Upper lobe of left lung (tissue), 6 donors: ENCODE results near the gene GPR52. TPM values are rescaled to one million over a fixed set of nuclear protein-coding genes. Genes with fewer than 3 reads are reported as not detected.

Experiments used
- ATAC-seq, 2 donors: fragments of 200-7000 bp; cut with Tn5 transposase; one replicate each; pipeline ENCODE4 v1.9.1; 2022; ENCODE audit warnings: mild to moderate bottlenecking in 2 of 2, moderate library complexity in 2 of 2; ENCODE audit not compliant: low FRiP score in 2 of 2
- DNase-seq, 2 donors: peaks; one replicate each; pipeline ENCODE4 v3.0.0-alpha.2; 2019 to 2020
- H3K27ac ChIP-seq, 4 donors: fragments of 200-600 bp; sonication (generic); one replicate each; pipeline ENCODE4 v1.5.1; 2016 to 2019
- H3K27me3 ChIP-seq, 4 donors: fragments of 200-600 bp; sonication (generic); one replicate each; pipeline ENCODE4 v1.5.1; 2017 to 2019
- H3K36me3 ChIP-seq, 4 donors: fragments of 200-600 bp; sonication (generic); one replicate each; pipeline ENCODE4 v1.5.1; 2016 to 2019
- H3K4me1 ChIP-seq, 4 donors: fragments of 200-600 bp; sonication (generic); one replicate each; pipeline ENCODE4 v1.5.1; 2018 to 2019
- H3K4me3 ChIP-seq, 4 donors: fragments of 200-600 bp; sonication (generic); one replicate each; pipeline ENCODE4 v1.5.1; 2017 to 2019; ENCODE audit warnings: mild to moderate bottlenecking in 2 of 4, moderate library complexity in 1 of 4
- H3K9me3 ChIP-seq, 4 donors: fragments of 200-600 bp; sonication (generic); one replicate each; pipeline ENCODE4 v1.5.1; 2018 to 2019
- CTCF ChIP-seq, 6 experiments: fragments of 450-650 bp in 4 of 6; fragments of 200-600 bp in 2 of 6; sonication (generic) in 2 of 6; IDR thresholded peaks; one replicate each; pipeline ENCODE4 v1.5.1; 2016 to 2019; ENCODE audit warnings: antibody characterized with exemption in 6 of 6
- EP300 ChIP-seq, 4 donors: sonication (generic); formaldehyde crosslinking; IDR thresholded peaks; one replicate each; pipeline ENCODE4 v1.5.1; 2017; ENCODE audit warnings: antibody characterized with exemption in 4 of 4, control low read depth in 2 of 4
- POLR2A ChIP-seq, 4 donors: fragments of 450-650 bp; IDR thresholded peaks; one replicate each; pipeline ENCODE4 v1.5.1; 2016 to 2017; ENCODE audit warnings: antibody characterized with exemption in 4 of 4, mild to moderate bottlenecking in 2 of 4
- POLR2AphosphoS5 ChIP-seq, 2 donors: sonication (generic); formaldehyde crosslinking; IDR thresholded peaks; one replicate each; pipeline ENCODE4 v1.5.1; 2017; ENCODE audit warnings: antibody characterized with exemption in 2 of 2
- WGBS, 2 donors: methylation state at CpG; one replicate each; pipeline ENCODE4 v1.1.5; 2017 to 2018; 5-methylcytosine and 5-hydroxymethylcytosine counted together
- total RNA-seq, 6 donors: library from RNA; depleted of rRNA in 4 of 6; stranded (reverse); fragments of >200 nt in 4 of 6; gene quantifications; one replicate each; pipeline versions ENCODE4 v1.1.0 to v1.2.1, GENCODE V29; 2016 to 2021
- donor health status: DM: no; HTN: no; CAD: no; lungs with moderate emphysema.
- donor health status: DM: no; HTN: yes; CAD: no; lungs with severe emphysema.

The GPR52 gene
- total RNA-seq, 6 donors from 2014 or later: 1.1 to 3.8 (median 2.4) TPM

GRCh38 chr1:174426153-174426552, 21.6 kb upstream of the GPR52 start:
- DNase-seq (no peak), ATAC-seq (no peak)
- H3K9me3 ChIP-seq: no peaks in the 10 kb centered on the region
- no peaks in the 10 kb centered on the region for H3K4me1 ChIP-seq
- WGBS, 2 donors: 94 to 95% methylated on average over 3 of the region's 3 CpGs
- H3K36me3 ChIP-seq: no peaks in the 10 kb centered on the region
- TF ChIP-seq CTCF (IDR thresholded peaks at IDR 0.05) (no peak), POLR2AphosphoS5 (IDR thresholded peaks at IDR 0.05) (no peak), EP300 (IDR thresholded peaks at IDR 0.05) (no peak), POLR2A (IDR thresholded peaks at IDR 0.05) (no peak)
- no peaks in the 10 kb centered on the region for H3K27me3 ChIP-seq
- no peak overlapping the region for H3K4me3 ChIP-seq
- no peak overlapping the region for H3K27ac ChIP-seq

GRCh38 chr1:174428033-174428432, 19.7 kb upstream of the GPR52 start:
- TF ChIP-seq POLR2AphosphoS5 (IDR thresholded peaks at IDR 0.05) (no peak), CTCF (IDR thresholded peaks at IDR 0.05) (no peak), POLR2A (IDR thresholded peaks at IDR 0.05) (no peak), EP300 (IDR thresholded peaks at IDR 0.05) (no peak)
- Histone ChIP-seq H3K27me3 (no peaks in the 10 kb centered on the region), H3K9me3 (no peaks in the 10 kb centered on the region), H3K27ac (no peak overlapping the region), H3K4me3 (no peak overlapping the region), H3K36me3 (no peaks in the 10 kb centered on the region), H3K4me1 (no peaks in the 10 kb centered on the region)
- WGBS, 2 donors: 61 to 73% methylated on average over 3 of the region's 3 CpGs
- no peak for ATAC-seq
- no peak for DNase-seq

GRCh38 chr1:174428739-174429138, 19.0 kb upstream of the GPR52 start:
- no peaks in the 10 kb centered on the region for H3K9me3 ChIP-seq
- DNase-seq (no peak), ATAC-seq (no peak)
- TF ChIP-seq CTCF (IDR thresholded peaks at IDR 0.05) (no peak), POLR2AphosphoS5 (IDR thresholded peaks at IDR 0.05) (no peak), EP300 (IDR thresholded peaks at IDR 0.05) (no peak), POLR2A (IDR thresholded peaks at IDR 0.05) (no peak)
- H3K36me3 ChIP-seq: no peaks in the 10 kb centered on the region
- H3K27ac ChIP-seq: no peak overlapping the region
- H3K27me3 ChIP-seq: no peaks in the 10 kb centered on the region
- no peaks in the 10 kb centered on the region for H3K4me1 ChIP-seq
- no peak overlapping the region for H3K4me3 ChIP-seq

GRCh38 chr1:174433451-174433850, 14.3 kb upstream of the GPR52 start:
- 5 to 98% methylated on average over 1 of the region's 1 CpG for WGBS, 2 donors

GRCh38 chr1:174445351-174445750, 2.4 kb upstream of the GPR52 start:
- H3K9me3 ChIP-seq: no peaks in the 10 kb centered on the region
- no peak for ATAC-seq

More at GRCh38 chr1:174433451-174433850, 14.3 kb upstream of the GPR52 start:
- Histone ChIP-seq H3K4me3 (no peak overlapping the region), H3K27me3 (no peaks in the 10 kb centered on the region), H3K4me1 (no peaks in the 10 kb centered on the region), H3K27ac (no peak overlapping the region), H3K9me3 (no peaks in the 10 kb centered on the region), H3K36me3 (no peaks in the 10 kb centered on the region)
- no peak for DNase-seq
- TF ChIP-seq EP300 (IDR thresholded peaks at IDR 0.05) (no peak), POLR2A (IDR thresholded peaks at IDR 0.05) (no peak), POLR2AphosphoS5 (IDR thresholded peaks at IDR 0.05) (no peak)
- ATAC-seq: no peak

More at GRCh38 chr1:174445351-174445750, 2.4 kb upstream of the GPR52 start:
- H3K27ac ChIP-seq: no peak overlapping the region
- H3K27me3 ChIP-seq: no peaks in the 10 kb centered on the region
- no peaks in the 10 kb centered on the region for H3K36me3 ChIP-seq
- no peak for DNase-seq
- peaks cover 0 to 7% (median 0%) of the 10 kb centered on the region in 4 donors for H3K4me1 ChIP-seq
- TF ChIP-seq POLR2AphosphoS5 (IDR thresholded peaks at IDR 0.05) (no peak), POLR2A (IDR thresholded peaks at IDR 0.05) (no peak), CTCF (IDR thresholded peaks at IDR 0.05) (no peak), EP300 (IDR thresholded peaks at IDR 0.05) (no peak)
- no peak overlapping the region for H3K4me3 ChIP-seq
